Measurements from ENCODE around the gene ATXN7. TPM values are rescaled to one million over a fixed set of nuclear protein-coding genes. Genes with fewer than 3 reads are reported as not detected.

The ATXN7 gene
- polyA plus RNA-seq, 1 experiment = 10.7 TPM

DNA sequence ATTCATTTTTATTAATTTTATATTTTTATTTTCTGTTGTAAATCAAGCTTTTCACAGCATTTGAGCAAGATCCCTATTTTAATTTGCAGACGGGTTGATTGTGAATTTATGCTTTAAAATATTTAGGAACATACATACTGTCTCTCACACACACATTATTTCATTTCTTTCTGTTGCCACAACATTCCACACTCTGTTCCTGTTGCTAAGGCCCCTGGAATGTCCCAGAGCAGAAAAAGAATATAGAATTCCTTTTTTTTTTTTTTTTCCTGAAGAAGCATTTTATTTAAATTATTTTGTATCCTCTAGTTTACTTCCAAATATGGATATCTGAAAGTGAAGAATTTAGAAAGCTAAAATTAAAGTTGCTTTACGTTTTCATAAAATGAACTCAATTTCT is 85.3 kb downstream of the ATXN7 start:
- TF ChIP-seq, protein P1, sequence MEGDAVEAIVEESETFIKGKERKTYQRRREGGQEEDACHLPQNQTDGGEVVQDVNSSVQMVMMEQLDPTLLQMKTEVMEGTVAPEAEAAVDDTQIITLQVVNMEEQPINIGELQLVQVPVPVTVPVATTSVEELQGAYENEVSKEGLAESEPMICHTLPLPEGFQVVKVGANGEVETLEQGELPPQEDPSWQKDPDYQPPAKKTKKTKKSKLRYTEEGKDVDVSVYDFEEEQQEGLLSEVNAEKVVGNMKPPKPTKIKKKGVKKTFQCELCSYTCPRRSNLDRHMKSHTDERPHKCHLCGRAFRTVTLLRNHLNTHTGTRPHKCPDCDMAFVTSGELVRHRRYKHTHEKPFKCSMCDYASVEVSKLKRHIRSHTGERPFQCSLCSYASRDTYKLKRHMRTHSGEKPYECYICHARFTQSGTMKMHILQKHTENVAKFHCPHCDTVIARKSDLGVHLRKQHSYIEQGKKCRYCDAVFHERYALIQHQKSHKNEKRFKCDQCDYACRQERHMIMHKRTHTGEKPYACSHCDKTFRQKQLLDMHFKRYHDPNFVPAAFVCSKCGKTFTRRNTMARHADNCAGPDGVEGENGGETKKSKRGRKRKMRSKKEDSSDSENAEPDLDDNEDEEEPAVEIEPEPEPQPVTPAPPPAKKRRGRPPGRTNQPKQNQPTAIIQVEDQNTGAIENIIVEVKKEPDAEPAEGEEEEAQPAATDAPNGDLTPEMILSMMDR (IDR thresholded peaks at IDR 0.05; ENCODE audit: low read depth, low read length) = no peak
- Histone ChIP-seq H3K27me3 (ENCODE audit: control insufficient read depth, insufficient read depth, low read length) (no peaks in the 10 kb centered on the region), H3K27ac (ENCODE audit: low read depth, low read length) (no peak overlapping the region), H3K9me3 (ENCODE audit: control insufficient read depth, insufficient read depth, low read length) (no peaks in the 10 kb centered on the region), H3K4me3 (ENCODE audit: low read depth, low read length) (no peak overlapping the region)
- ChIA-PET POLR2A (interaction anchor here (0.6 to 0.7 kb wide), 2 partner anchors 29 to 46 kb away, joined by 3 to 9 read pairs; no protein-coding TSS in a partner anchor), CTCF (interaction anchor here (0.6 to 3.9 kb wide), 4 partner anchors 11 to 160 kb away, joined by 3 to 30 read pairs (median 8); no protein-coding TSS in a partner anchor)
- no peak for DNase-seq (ENCODE audit: low read depth, low spot score)

DNA sequence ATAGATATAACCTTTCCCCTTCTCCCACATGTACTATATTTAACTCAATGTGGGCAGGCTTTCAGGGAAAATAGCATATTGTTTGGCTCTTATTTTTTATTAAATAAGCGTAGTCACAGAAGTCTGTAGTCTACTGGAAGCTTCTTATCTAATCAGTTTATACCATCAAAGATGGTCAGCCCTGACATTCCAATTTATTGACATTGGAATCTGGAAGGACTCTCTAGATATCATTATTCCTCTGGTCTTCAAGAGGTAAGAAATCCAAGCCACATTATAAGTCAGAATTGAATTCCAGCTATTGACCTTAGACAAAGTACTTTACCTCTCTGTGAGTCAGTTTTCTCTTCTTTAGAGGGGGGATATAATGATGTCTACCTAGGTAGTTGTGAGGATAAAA is 87.0 kb downstream of the ATXN7 start:
- ChIA-PET POLR2A (interaction anchor here (0.6 to 1.3 kb wide), 3 partner anchors 10 to 39 kb away, joined by 3 to 5 read pairs (median 4); partner anchors contain the start of gene SCAANT1), CTCF (interaction anchor here (1.8 to 3.9 kb wide), 3 partner anchors 10 to 43 kb away, joined by 11 to 30 read pairs (median 15); no protein-coding TSS in a partner anchor)
- H3K27ac ChIP-seq (ENCODE audit: low read depth, low read length) = no peak overlapping the region
- H3K4me3 ChIP-seq (ENCODE audit: low read depth, low read length) = no peak overlapping the region
- no peaks in the 10 kb centered on the region for H3K9me3 ChIP-seq (ENCODE audit: control insufficient read depth, insufficient read depth, low read length)
- DNase-seq (ENCODE audit: low read depth, low spot score) = no peak
- H3K27me3 ChIP-seq (ENCODE audit: control insufficient read depth, insufficient read depth, low read length) = no peaks in the 10 kb centered on the region
- TF ChIP-seq, protein P1 (IDR thresholded peaks at IDR 0.05; ENCODE audit: low read depth, low read length) = no peak

DNA sequence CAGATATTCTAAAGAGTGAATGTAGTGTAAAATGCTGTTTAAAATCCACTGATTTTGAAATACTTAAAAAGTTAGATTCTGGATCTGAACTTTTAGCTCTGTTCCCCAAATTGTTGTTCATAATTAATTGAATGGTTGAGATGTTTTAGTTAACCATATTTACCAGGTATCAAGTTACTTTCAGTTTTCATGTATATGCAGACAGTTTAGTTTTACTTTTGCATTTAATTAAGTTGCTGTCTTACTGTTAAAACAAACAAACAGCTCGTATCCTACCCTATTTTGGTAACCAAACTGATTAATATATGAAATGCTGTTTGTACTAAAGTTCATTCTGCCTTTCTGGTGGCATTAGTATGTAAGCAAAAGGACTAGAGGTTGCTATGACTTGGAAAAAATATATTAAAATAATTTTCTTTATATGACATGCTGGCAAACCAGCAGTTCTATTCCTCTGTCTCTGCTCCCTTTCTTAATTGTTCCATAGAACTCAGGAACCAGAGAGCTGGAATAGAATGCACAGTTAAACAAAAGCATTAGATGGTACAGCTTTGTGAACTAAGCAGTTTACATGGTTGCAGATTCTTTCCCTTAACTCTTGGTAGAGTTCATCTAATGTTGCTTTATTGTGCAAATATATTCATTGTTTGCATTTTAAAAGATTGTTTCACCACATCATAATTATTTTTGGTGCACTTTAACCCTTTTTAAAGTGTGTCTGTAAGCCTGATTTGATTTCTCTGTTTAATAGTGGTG is 88.0 kb downstream of the ATXN7 start:
- POLR2A ChIA-PET = interaction anchor here (0.6 to 1.3 kb wide), 3 partner anchors 11 to 40 kb away, joined by 3 to 5 read pairs (median 4); partner anchors contain the start of gene SCAANT1
- Histone ChIP-seq H3K4me3 (ENCODE audit: low read depth, low read length) (no peak overlapping the region), H3K9me3 (ENCODE audit: control insufficient read depth, insufficient read depth, low read length) (no peaks in the 10 kb centered on the region), H3K27ac (ENCODE audit: low read depth, low read length) (no peak overlapping the region), H3K27me3 (ENCODE audit: control insufficient read depth, insufficient read depth, low read length) (no peaks in the 10 kb centered on the region)
- TF ChIP-seq, protein P1 (IDR thresholded peaks at IDR 0.05; ENCODE audit: low read depth, low read length) = no peak
- CTCF ChIA-PET = interaction anchor here (1.8 to 3.9 kb wide), 3 partner anchors 9 to 42 kb away, joined by 11 to 30 read pairs (median 15); no protein-coding TSS in a partner anchor
- no peak for DNase-seq (ENCODE audit: low read depth, low spot score)

DNA sequence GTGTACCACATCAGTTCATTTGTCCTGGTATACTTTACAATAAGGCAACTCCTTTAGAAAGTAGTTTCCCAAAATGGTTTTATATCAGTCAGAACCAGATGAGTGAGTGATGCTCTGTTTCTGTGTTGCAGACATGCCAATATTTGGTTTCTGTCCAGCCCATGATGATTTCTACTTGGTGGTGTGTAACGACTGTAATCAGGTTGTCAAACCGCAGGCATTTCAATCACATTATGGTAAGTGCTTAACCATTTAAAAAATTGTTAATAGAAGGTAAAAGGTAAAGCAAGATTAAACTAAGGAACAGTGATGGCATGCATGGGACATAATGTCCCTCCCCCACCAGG is 88.6 kb downstream of the ATXN7 start:
- H3K9me3 ChIP-seq (ENCODE audit: control insufficient read depth, insufficient read depth, low read length) = no peaks in the 10 kb centered on the region
- ChIA-PET CTCF (interaction anchor here (1.8 to 3.9 kb wide), 2 partner anchors 10 to 42 kb away, joined by 15 to 30 read pairs; no protein-coding TSS in a partner anchor), POLR2A (interaction anchor here (1.3 kb wide), 1 partner anchor 40 kb away, joined by 3 read pairs; the partner anchor contains the start of gene SCAANT1)
- no peak for DNase-seq (ENCODE audit: low read depth, low spot score)
- no peak overlapping the region for H3K27ac ChIP-seq (ENCODE audit: low read depth, low read length)
- no peaks in the 10 kb centered on the region for H3K27me3 ChIP-seq (ENCODE audit: control insufficient read depth, insufficient read depth, low read length)
- no peak overlapping the region for H3K4me3 ChIP-seq (ENCODE audit: low read depth, low read length)
- TF ChIP-seq, protein P1 (IDR thresholded peaks at IDR 0.05; ENCODE audit: low read depth, low read length) = no peak

DNA sequence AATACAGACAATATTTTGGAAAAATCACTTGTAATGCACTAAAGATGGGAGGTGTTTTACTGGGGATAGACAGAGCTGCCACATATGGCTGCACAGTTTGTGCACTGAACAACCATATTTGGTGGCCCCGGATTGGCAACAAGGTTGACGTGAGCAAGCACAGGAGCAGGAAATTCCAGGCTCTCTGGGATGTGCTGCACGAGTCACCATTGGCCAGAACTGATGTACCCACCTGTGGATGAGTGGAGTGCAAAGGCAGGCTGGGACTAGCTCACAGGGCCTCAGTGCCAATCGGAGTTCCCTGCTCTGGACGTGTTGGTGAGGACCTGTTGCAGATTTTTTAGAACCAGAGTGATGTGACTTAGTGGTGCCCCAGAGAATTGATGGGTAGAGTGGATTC is 90.5 kb downstream of the ATXN7 start:
- ChIA-PET CTCF (no interaction called here), POLR2A (no interaction called here)
- H3K9me3 ChIP-seq (ENCODE audit: control insufficient read depth, insufficient read depth, low read length) = no peaks in the 10 kb centered on the region
- H3K27me3 ChIP-seq (ENCODE audit: control insufficient read depth, insufficient read depth, low read length) = no peaks in the 10 kb centered on the region
- H3K4me3 ChIP-seq (ENCODE audit: low read depth, low read length) = no peak overlapping the region
- H3K27ac ChIP-seq (ENCODE audit: low read depth, low read length) = no peak overlapping the region
- DNase-seq (ENCODE audit: low read depth, low spot score) = no peak
- TF ChIP-seq, protein P1 (IDR thresholded peaks at IDR 0.05; ENCODE audit: low read depth, low read length) = no peak

Data from AG04450 (cell line).